IMR-90 (cell line): ENCODE data around the gene AHCYL2. TPM values are rescaled to one million over a fixed set of nuclear protein-coding genes. Genes with fewer than 3 reads are reported as not detected.
A peak's percentile ranks its signal among the peaks of the same experiment; 100 is the strongest.
"Not testable (repeated sequence)": the region's sequence is repeated elsewhere in the genome, so short reads cannot be mapped to it uniquely, and the experiment has no call there.

ENCODE experiments used
- ATAC-seq: fragments of 200-7000 bp; cut with Tn5 transposase; 2 replicates; pipeline ENCODE4 v1.9.1; 2020; ENCODE audit warnings: low read depth, mild to moderate bottlenecking, moderate library complexity
- BruUV-seq: library from RNA; stranded (reverse); fragments of 400-500 nt; replicated peaks from 2 replicates; lab custom pipeline; 2021; lab: Mats Ljungman, UMichigan
- CTCF ChIA-PET: fragments of 300-600 bp; formaldehyde crosslinking; extraction: SDS; loops from one replicate; lab custom pipeline; 2021; ENCODE audit warnings: antibody characterized with exemption; lab: Yijun Ruan, JAX
- POLR2A ChIA-PET: fragments of 300-600 bp; sonication (Branson Sonifier 250); formaldehyde crosslinking; loops from one replicate; lab custom pipeline; 2022; ENCODE audit warnings: antibody characterized with exemption; ENCODE audit not compliant: unreplicated experiment; lab: Charles Lee
- DNase-seq: peaks from one replicate; pipeline ENCODE4 v3.0.0; 2013
- H2AFZ ChIP-seq: replicated peaks from 2 replicates; pipeline ENCODE3; 2013; ENCODE audit warnings: low read length, mild to moderate bottlenecking; ENCODE audit not compliant: poor library complexity
- H2AK5ac ChIP-seq: 2 replicates; pipeline ENCODE4 v1.6.1; 2013; ENCODE audit warnings: low read depth, low read length, inconsistent platforms
- H2AK9ac ChIP-seq: replicated peaks from 2 replicates; pipeline ENCODE3; 2013; ENCODE audit warnings: mild to moderate bottlenecking, low read depth, low read length, moderate library complexity; ENCODE audit not compliant: poor library complexity
- H2BK120ac ChIP-seq: 2 replicates; pipeline ENCODE4 v1.6.1; 2013; ENCODE audit warnings: low read depth, low read length, inconsistent platforms
- H2BK15ac ChIP-seq: 3 replicates; pipeline ENCODE4 v1.6.1; 2013; ENCODE audit warnings: low read depth, low read length, inconsistent platforms
- H2BK20ac ChIP-seq: 2 replicates; pipeline ENCODE4 v1.6.1; 2013; ENCODE audit warnings: low read depth, mild to moderate bottlenecking, inconsistent platforms, low read length, moderate library complexity
- H2BK5ac ChIP-seq: 2 replicates; pipeline ENCODE4 v1.6.1; 2013; ENCODE audit warnings: mild to moderate bottlenecking, low read depth, low read length, inconsistent platforms; ENCODE audit not compliant: poor library complexity, severe bottlenecking
- H3K14ac ChIP-seq: replicated peaks from 2 replicates; pipeline ENCODE4 v1.6.1; 2013; ENCODE audit warnings: low read depth, low read length, inconsistent platforms
- H3K18ac ChIP-seq: 2 replicates; pipeline ENCODE4 v1.6.1; 2013; ENCODE audit warnings: low read depth, low read length, control low read depth
- H3K23ac ChIP-seq: 2 replicates; pipeline ENCODE4 v1.6.1; 2013; ENCODE audit warnings: low read depth, low read length, inconsistent platforms
- H3K27ac ChIP-seq: 2 replicates; pipeline ENCODE4 v1.5.1; 2013; ENCODE audit warnings: mild to moderate bottlenecking, control low read depth, low read length; ENCODE audit not compliant: insufficient read depth
- H3K27me3 ChIP-seq: 2 replicates; pipeline ENCODE4 v1.6.1; 2013; ENCODE audit warnings: low read length; ENCODE audit not compliant: control insufficient read depth, insufficient read depth
- H3K36me3 ChIP-seq: 2 replicates; pipeline ENCODE4 v1.6.1; 2013; ENCODE audit warnings: low read length, mixed read lengths; ENCODE audit not compliant: control insufficient read depth, insufficient read depth
- H3K4ac ChIP-seq: 2 replicates; pipeline ENCODE4 v1.6.1; 2013; ENCODE audit warnings: low read depth, low read length, inconsistent platforms
- H3K4me1 ChIP-seq: 2 replicates; pipeline ENCODE4 v1.6.1; 2013; ENCODE audit warnings: low read length, mixed read lengths; ENCODE audit not compliant: control insufficient read depth, insufficient read depth
- H3K4me2 ChIP-seq: 2 replicates; pipeline ENCODE4 v1.6.1; 2013; ENCODE audit warnings: low read depth, mild to moderate bottlenecking, control low read depth, low read length, moderate library complexity
- H3K4me3 ChIP-seq: 2 replicates; pipeline ENCODE4 v1.5.1; 2013; ENCODE audit warnings: low read depth, mild to moderate bottlenecking, control low read depth, low read length, moderate library complexity; ENCODE audit not compliant: insufficient read depth
- H3K56ac ChIP-seq: 2 replicates; pipeline ENCODE4 v1.6.1; 2013; ENCODE audit warnings: low read length, inconsistent platforms; ENCODE audit not compliant: insufficient read depth; ENCODE audit errors: extremely low read depth
- H3K79me1 ChIP-seq, 2 experiments: 2 replicates each; pipeline ENCODE4 v1.6.1; 2013; ENCODE audit warnings: low read length in 2 of 2, inconsistent platforms in 1 of 2, low read depth in 1 of 2
- H3K9ac ChIP-seq: 2 replicates; pipeline ENCODE4 v1.6.1; 2013; ENCODE audit warnings: low read depth, low read length, control low read depth
- H3K9me1 ChIP-seq: 2 replicates; pipeline ENCODE4 v1.6.1; 2013; ENCODE audit warnings: low read length, inconsistent platforms; ENCODE audit not compliant: insufficient read depth
- H3K9me3 ChIP-seq: 2 replicates; pipeline ENCODE4 v1.6.1; 2013; ENCODE audit warnings: low read length; ENCODE audit not compliant: control insufficient read depth, insufficient read depth
- H4K20me1 ChIP-seq: 2 replicates; pipeline ENCODE4 v1.6.1; 2013; ENCODE audit warnings: low read length, inconsistent platforms; ENCODE audit not compliant: insufficient read depth
- H4K5ac ChIP-seq: 2 replicates; pipeline ENCODE4 v1.6.1; 2013; ENCODE audit warnings: mild to moderate bottlenecking, low read depth, low read length, control low read depth
- H4K8ac ChIP-seq, 2 experiments: 2 replicates each; pipeline ENCODE4 v1.6.1; 2013; ENCODE audit warnings: low read depth in 2 of 2, low read length in 2 of 2, control low read depth in 1 of 2, inconsistent platforms in 1 of 2
- H4K91ac ChIP-seq: 2 replicates; pipeline ENCODE4 v1.6.1; 2013; ENCODE audit warnings: low read depth, low read length, inconsistent platforms; ENCODE audit not compliant: insufficient read depth
- CEBPB ChIP-seq: IDR thresholded peaks from 2 replicates; pipeline ENCODE4 v1.6.1; 2012; ENCODE audit warnings: low read depth, low read length, improper control_type of control experiment
- USF2 ChIP-seq: fragments of 150-350 bp; IDR thresholded peaks from 2 replicates; pipeline ENCODE4 v1.6.1; 2017; ENCODE audit warnings: mild to moderate bottlenecking, antibody characterized with exemption, low read length, low read depth
- WGBS, 2 experiments: methylation state at CpG; one replicate each; pipeline versions ENCODE4 v1.1.5 to v1.1.7; 2013; ENCODE audit warnings: missing lambda C conversion rate in 2 of 2; ENCODE audit not compliant: insufficient read length in 1 of 2; ENCODE audit errors: extremely low coverage in 2 of 2; 5-methylcytosine and 5-hydroxymethylcytosine counted together
- dilution Hi-C: fragments of 300-500 bp; cut with HindIII; formaldehyde crosslinking; loops from one replicate; pipeline ENCODE4 v1.14.3; 2018; ENCODE audit warnings: low sequenced_read_pairs; ENCODE audit not compliant: unreplicated experiment
- in situ Hi-C: fragments of 300-500 bp; cut with MboI; formaldehyde crosslinking; loops from 3 replicates; pipeline ENCODE4 v1.14.3; 2019; ENCODE audit warnings: low sequenced_read_pairs, inconsistent platforms, mixed read lengths
- intact Hi-C: fragments of 100-400 bp; cut with micrococcal nuclease; formaldehyde crosslinking; loops from 2 replicates; pipeline ENCODE4 v1.10.0; 2022
- polyA plus RNA-seq, 3 experiments: library from polyadenylated mRNA; depleted of rRNA; stranded (reverse); fragments of >200 nt; gene quantifications; 2 replicates each; pipeline ENCODE4 v1.2.3, GENCODE V29; 2012; ENCODE audit warnings: low replicate concordance in 1 of 3
- total RNA-seq: library from RNA; depleted of rRNA; stranded (reverse); fragments of >200 nt; gene quantifications from 2 replicates; pipeline ENCODE4 v1.2.3, GENCODE V29; 2012

The AHCYL2 gene
- total and polyA plus RNA-seq, 2 of the 4 experiments (the other 2 are of a cell fraction) = 5.7 to 7.6 TPM

DNA sequence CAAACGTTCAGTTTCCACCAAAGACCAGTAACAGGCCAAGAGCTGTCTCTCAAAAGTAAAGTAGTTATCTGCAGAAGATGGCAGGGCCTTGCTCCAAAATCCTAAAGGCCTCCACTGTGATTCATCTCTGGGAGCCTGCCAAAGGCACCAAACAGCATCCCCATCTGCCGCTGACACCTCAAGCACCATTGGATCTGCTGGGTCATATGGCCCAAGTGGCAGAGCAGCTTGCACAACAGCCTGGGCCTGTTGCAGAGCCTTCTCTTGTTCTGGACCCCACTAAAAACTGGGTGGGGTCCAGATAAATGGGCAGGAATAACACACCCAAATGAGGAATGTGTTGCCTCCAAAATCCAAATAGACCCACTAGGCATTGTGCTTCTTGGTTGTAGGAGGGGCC lies 222.1 kb downstream of the AHCYL2 start:
- H3K4ac ChIP-seq, H3K27ac ChIP-seq, H3K4me2 ChIP-seq, H4K5ac ChIP-seq, H2BK120ac ChIP-seq, H2AK9ac ChIP-seq, H3K4me1 ChIP-seq, ATAC-seq, H3K14ac ChIP-seq, H3K9ac ChIP-seq, H3K23ac ChIP-seq, H3K9me1 ChIP-seq, H3K36me3 ChIP-seq, CTCF ChIA-PET, H2AK5ac ChIP-seq, H3K18ac ChIP-seq, H2BK15ac ChIP-seq, in situ Hi-C loops, H3K56ac ChIP-seq, H2BK20ac ChIP-seq, H3K79me1 ChIP-seq, POLR2A ChIA-PET, H3K9me3 ChIP-seq, dilution Hi-C loops, H2BK5ac ChIP-seq, H4K20me1 ChIP-seq, intact Hi-C loops, BruUV-seq, H2AFZ ChIP-seq, H3K27me3 ChIP-seq, H3K4me3 ChIP-seq, H4K91ac ChIP-seq, H4K8ac ChIP-seq: not testable (repeated sequence)
- TF ChIP-seq USF2 = peak; percentile 59; the same call in 1 of the 2 replicates
- TF ChIP-seq CEBPB = peak; percentile 39; the same call in 1 of the 2 replicates
- DNase-seq = peak; percentile 38
- WGBS, 2 experiments = no CpG with 5 or more reads among the region's 2 CpGs

DNA sequence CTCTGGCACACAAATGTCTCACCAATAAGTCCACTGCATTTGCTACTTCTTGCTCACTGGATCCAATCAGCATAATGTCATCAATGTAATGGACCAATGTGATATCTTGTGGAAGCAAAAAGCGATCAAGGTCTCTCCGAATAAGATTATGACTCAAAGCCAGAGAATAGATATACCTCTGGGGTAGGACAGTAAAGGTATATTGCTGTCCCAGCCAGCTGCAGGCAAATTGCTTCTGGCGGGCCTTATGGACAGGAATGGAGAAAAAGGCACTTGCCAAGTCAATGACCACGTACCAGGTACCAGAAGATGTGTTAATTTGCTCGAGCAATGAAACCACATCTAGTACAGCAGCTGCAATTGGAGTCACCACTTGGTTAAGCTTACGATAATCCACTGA lies 222.6 kb downstream of the AHCYL2 start:
- BruUV-seq, H2AFZ ChIP-seq: not testable (repeated sequence)

More for the DNA sequence above, 222.6 kb downstream of the AHCYL2 start:
- ATAC-seq, H2AK9ac ChIP-seq, CTCF ChIA-PET, intact Hi-C loops, DNase-seq, H3K27me3 ChIP-seq, H3K36me3 ChIP-seq, H3K9me1 ChIP-seq, H4K91ac ChIP-seq, H4K20me1 ChIP-seq, H3K4me1 ChIP-seq, H2BK120ac ChIP-seq, H3K79me1 ChIP-seq, H4K5ac ChIP-seq, H3K23ac ChIP-seq, H3K14ac ChIP-seq, in situ Hi-C loops, H3K4ac ChIP-seq, dilution Hi-C loops, H3K18ac ChIP-seq, H4K8ac ChIP-seq, H3K4me2 ChIP-seq, H3K27ac ChIP-seq, H2AK5ac ChIP-seq, H3K9ac ChIP-seq, H2BK15ac ChIP-seq, H3K9me3 ChIP-seq, H3K56ac ChIP-seq, H2BK5ac ChIP-seq, H3K4me3 ChIP-seq, POLR2A ChIA-PET, H2BK20ac ChIP-seq: not testable (repeated sequence)
- WGBS, 2 experiments = no CpG with 5 or more reads among the region's 6 CpGs
